Right lobe of liver (tissue), 4 donors: ENCODE data around the gene ADAMTS6.

Source experiments
- POLR2A ChIP-seq: fragments of 450-650 bp; IDR thresholded peaks from one replicate; pipeline ENCODE4 v1.6.1; 2017; ENCODE audit warnings: antibody characterized with exemption, mild to moderate bottlenecking
- TF ChIP-seq, protein P1 (sequence below), 4 donors: fragments of 200-600 bp in 3 of 4; fragments of 450-650 bp in 1 of 4; IDR thresholded peaks; one replicate each; pipeline versions ENCODE4 v1.5.1 to v1.8.0; 2016 to 2022; ENCODE audit warnings: antibody characterized with exemption in 4 of 4, mild to moderate bottlenecking in 2 of 4
- donor health status: DM: no; HTN: no; CAD: no.
- donor health status: DM: no; HTN: no; CAD: no.
- donor health status: DM: no; HTN: yes; CAD: no.

DNA sequence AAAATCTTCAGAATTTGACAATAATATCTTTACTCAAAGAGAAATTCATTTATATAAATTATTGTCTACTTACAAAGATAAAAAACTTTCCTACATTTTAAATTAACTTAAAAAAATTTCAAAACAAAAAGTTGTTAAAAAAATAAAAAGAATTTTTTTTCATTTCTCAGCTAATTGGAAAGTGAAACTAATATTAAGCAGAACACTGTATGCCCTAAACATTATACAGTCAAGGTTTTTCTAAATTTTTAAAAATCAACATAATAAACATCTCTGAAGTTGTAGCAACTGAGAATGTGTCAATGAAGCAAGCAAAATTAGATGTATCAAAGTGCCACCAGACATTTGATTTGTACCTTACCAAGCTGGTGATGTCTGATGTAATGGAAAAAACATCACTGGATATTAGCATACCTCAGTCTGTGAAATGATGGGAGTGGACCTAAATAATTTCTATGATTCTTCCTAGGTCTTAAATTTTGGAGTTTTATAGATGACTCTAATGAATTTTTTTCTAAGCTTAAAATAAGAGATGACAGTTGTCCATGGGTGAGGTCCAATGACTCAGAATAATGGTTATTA lies 290.1 kb downstream of the ADAMTS6 start:
- TF ChIP-seq, protein P1, sequence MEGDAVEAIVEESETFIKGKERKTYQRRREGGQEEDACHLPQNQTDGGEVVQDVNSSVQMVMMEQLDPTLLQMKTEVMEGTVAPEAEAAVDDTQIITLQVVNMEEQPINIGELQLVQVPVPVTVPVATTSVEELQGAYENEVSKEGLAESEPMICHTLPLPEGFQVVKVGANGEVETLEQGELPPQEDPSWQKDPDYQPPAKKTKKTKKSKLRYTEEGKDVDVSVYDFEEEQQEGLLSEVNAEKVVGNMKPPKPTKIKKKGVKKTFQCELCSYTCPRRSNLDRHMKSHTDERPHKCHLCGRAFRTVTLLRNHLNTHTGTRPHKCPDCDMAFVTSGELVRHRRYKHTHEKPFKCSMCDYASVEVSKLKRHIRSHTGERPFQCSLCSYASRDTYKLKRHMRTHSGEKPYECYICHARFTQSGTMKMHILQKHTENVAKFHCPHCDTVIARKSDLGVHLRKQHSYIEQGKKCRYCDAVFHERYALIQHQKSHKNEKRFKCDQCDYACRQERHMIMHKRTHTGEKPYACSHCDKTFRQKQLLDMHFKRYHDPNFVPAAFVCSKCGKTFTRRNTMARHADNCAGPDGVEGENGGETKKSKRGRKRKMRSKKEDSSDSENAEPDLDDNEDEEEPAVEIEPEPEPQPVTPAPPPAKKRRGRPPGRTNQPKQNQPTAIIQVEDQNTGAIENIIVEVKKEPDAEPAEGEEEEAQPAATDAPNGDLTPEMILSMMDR (IDR thresholded peaks at IDR 0.05), result no peak
- no peak for TF ChIP-seq POLR2A
